ENCODE results near the gene PBX3.
"Not testable (repeated sequence)": the region's sequence is repeated elsewhere in the genome, so short reads cannot be mapped to it uniquely, and the experiment has no call there.

Gene PBX3

DNA sequence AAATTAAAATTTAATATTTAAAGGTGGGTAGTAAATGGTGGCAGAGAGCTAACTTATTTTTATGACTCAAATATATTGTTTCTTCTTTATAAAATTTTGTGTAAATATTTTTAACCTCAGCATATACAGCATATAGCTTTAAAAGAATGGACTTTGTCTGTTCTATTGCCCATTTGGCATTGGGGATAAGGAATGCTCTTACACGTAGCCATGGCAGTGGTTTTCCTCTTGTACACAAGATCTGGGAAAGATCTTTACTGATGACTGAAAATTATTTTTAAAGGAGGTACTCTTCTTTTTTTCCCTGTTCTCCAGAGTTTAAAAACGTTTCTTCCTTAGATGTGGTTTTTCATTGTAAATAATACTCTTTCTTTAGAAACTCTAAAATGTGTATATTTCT is 75.0 kb downstream of the PBX3 start:
- 60 to 100% methylated on average over 1 of the region's 2 CpGs for WGBS, 2 experiments (ENCODE audit: insufficient coverage in 2 of 2)
- Histone ChIP-seq H3K4me3 (ENCODE audit: extremely low read depth, insufficient read depth, low read length, poor library complexity, severe bottlenecking) (no peak overlapping the region), H3K27ac (ENCODE audit: low read depth, low read length, severe bottlenecking) (no peak overlapping the region), H3K9me3 (ENCODE audit: control insufficient read depth, low read length) (no peaks in the 10 kb centered on the region), H3K4me1 (ENCODE audit: control insufficient read depth, insufficient read depth, low read length, poor library complexity, severe bottlenecking) (no peaks in the 10 kb centered on the region), H3K36me3 (ENCODE audit: control insufficient read depth, insufficient read depth, low read length) (no peaks in the 10 kb centered on the region)

DNA sequence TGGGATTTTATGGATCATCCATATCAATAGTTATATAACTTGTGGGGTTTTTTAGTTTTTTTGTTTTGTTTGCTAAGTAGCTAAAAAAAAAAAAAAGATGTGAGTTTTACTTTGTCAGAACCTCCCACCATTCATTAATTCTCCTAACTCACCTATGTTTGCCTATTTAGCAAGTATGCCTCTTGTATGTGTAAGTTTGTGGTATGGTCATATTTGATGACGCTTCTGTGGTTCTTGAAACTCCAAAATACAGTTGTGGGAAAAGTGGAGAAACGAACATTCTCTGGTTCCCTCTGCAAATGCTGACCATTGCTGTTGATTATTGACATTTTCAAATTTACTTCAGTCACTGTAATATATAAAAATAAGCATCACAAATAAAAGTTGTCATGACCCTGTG is 75.7 kb downstream of the PBX3 start:
- no peak overlapping the region for H3K4me3 ChIP-seq (ENCODE audit: extremely low read depth, insufficient read depth, low read length, poor library complexity, severe bottlenecking)
- 100% methylated on average over 1 of the region's 2 CpGs; no CpG with 5 or more reads in 1 of the 2 experiments for WGBS, 2 experiments (ENCODE audit: insufficient coverage in 2 of 2)
- no peaks in the 10 kb centered on the region for H3K36me3 ChIP-seq (ENCODE audit: control insufficient read depth, insufficient read depth, low read length)
- H3K4me1 ChIP-seq (ENCODE audit: control insufficient read depth, insufficient read depth, low read length, poor library complexity, severe bottlenecking): no peaks in the 10 kb centered on the region
- H3K9me3 ChIP-seq (ENCODE audit: control insufficient read depth, low read length): no peaks in the 10 kb centered on the region
- no peak overlapping the region for H3K27ac ChIP-seq (ENCODE audit: low read depth, low read length, severe bottlenecking)

DNA sequence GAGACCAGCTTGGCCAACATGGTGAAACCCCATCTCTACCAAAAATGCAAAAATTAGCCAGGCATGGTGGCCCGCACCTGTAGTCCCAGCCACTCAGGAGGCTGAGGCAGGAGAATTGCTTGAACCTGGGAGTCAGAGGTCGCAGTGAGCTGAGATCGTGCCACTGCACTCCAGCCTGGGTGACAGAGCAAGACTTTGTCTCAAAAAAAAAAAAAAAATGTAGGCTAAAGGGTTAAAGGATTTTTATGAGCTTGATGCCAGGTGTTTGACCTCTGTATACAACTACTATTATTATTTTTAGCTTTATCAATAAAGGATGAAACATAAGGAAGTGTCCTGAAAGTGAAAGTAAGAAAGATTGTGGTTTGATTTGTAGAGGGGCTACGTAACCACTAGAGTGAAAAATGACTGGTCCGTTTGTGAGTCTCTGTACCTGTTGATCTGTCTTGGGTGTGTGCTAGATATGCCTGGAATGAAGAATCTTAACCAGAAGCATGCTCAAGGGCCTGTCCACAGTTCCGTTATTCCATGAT is 76.8 kb downstream of the PBX3 start:
- WGBS, 2 experiments (ENCODE audit: insufficient coverage in 2 of 2): 93 to 100% methylated on average over 2 to 5 of the region's 6 CpGs
- H3K9me3 ChIP-seq (ENCODE audit: control insufficient read depth, low read length): not testable (repeated sequence)

DNA sequence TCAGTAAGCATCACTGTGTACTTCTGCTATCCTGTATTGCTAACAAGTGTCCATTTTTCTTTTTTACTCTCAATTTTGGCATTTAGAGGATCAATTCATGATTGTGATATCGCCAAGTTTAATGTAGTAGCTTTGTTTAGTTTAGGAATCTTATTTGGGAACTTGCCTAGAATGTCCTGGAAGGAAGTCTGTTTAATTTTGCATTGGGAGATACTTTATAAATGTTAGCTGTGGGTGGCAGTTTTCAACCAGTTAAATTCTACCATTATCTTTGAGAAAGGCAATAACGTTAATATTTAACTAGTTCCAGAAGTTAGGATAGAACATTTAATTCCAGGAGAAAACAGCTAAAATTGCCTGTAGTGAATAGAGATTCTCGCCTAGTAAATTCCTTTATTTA is 78.6 kb downstream of the PBX3 start:
- Histone ChIP-seq H3K9me3 (ENCODE audit: control insufficient read depth, low read length) (no peaks in the 10 kb centered on the region), H3K27ac (ENCODE audit: low read depth, low read length, severe bottlenecking) (no peak overlapping the region), H3K4me3 (ENCODE audit: extremely low read depth, insufficient read depth, low read length, poor library complexity, severe bottlenecking) (no peak overlapping the region), H3K4me1 (ENCODE audit: control insufficient read depth, insufficient read depth, low read length, poor library complexity, severe bottlenecking) (no peaks in the 10 kb centered on the region), H3K36me3 (ENCODE audit: control insufficient read depth, insufficient read depth, low read length) (no peaks in the 10 kb centered on the region)
- 80 to 100% methylated on average over 1 of the region's 3 CpGs for WGBS, 2 experiments (ENCODE audit: insufficient coverage in 2 of 2)

More for the DNA sequence above, 76.8 kb downstream of the PBX3 start:
- H3K4me1 ChIP-seq (ENCODE audit: control insufficient read depth, insufficient read depth, low read length, poor library complexity, severe bottlenecking); H3K27ac ChIP-seq (ENCODE audit: low read depth, low read length, severe bottlenecking); H3K36me3 ChIP-seq (ENCODE audit: control insufficient read depth, insufficient read depth, low read length); H3K4me3 ChIP-seq (ENCODE audit: extremely low read depth, insufficient read depth, low read length, poor library complexity, severe bottlenecking): not testable (repeated sequence)

DNA sequence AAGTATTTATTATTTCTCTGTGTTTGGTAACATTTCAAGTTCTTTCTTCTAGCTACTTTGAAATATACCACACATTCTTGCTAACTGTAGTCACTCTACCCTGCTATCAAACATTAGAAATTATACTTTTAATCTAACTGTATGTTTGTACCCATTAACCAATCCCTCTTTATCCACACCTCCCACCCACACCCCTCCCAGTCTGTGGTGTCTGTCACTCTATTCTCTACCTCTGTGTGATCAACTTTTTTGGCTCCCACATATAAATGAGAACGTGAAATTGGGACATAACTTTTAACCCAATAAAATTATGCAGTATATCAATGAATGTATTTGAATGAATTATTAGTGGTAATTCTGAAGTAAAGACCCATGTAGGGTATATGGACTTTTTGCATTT is 79.7 kb downstream of the PBX3 start:
- H3K27ac ChIP-seq (ENCODE audit: low read depth, low read length, severe bottlenecking): no peak overlapping the region
- WGBS, 2 experiments (ENCODE audit: insufficient coverage in 2 of 2): no CpG with 5 or more reads among the region's 1 CpG
- H3K36me3 ChIP-seq (ENCODE audit: control insufficient read depth, insufficient read depth, low read length): no peaks in the 10 kb centered on the region
- H3K4me1 ChIP-seq (ENCODE audit: control insufficient read depth, insufficient read depth, low read length, poor library complexity, severe bottlenecking): no peaks in the 10 kb centered on the region
- no peaks in the 10 kb centered on the region for H3K9me3 ChIP-seq (ENCODE audit: control insufficient read depth, low read length)
- H3K4me3 ChIP-seq (ENCODE audit: extremely low read depth, insufficient read depth, low read length, poor library complexity, severe bottlenecking): no peak overlapping the region

DNA sequence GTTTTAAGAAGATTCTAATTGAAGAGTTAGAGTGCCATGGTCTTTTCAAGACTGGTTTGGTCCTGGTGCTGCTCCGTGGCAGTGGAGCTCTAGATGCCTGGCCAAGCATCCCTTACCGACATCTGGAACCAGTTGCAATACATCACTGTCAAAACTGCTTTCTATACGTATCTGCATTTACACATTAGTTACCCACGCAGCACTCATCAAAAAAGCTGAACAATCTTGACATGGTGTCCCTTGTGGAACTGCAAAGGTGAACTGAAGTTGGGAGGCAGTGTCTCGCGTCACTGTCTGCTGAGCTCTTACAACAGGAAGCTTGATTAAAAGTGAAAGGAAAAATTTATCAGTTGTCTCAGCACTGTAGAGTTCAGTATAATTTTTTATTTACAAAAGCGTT is 82.6 kb downstream of the PBX3 start:
- Histone ChIP-seq H3K4me3 (ENCODE audit: extremely low read depth, insufficient read depth, low read length, poor library complexity, severe bottlenecking) (no peak overlapping the region), H3K4me1 (ENCODE audit: control insufficient read depth, insufficient read depth, low read length, poor library complexity, severe bottlenecking) (no peaks in the 10 kb centered on the region)
- 94 to 96% methylated on average over 2 to 6 of the region's 7 CpGs for WGBS, 2 experiments (ENCODE audit: insufficient coverage in 2 of 2)

DNA sequence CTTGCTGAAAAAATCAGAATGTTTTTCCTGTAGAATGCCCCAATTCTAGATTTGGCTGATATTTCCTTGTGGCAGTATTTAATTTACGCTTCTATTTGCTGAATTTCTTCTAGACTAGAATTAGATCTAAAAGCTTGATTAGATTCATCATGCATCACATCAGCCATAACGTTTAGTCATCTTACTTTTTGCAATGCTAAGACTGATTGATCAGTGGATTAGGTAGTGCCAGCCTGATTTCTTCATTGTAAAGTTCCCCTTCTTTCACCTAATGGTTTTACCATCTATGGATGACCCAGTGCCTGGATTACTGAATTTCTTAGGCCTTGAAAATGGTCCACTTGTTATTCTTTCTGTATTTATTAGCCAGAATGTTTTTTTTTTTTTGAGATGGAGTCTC is 83.9 kb downstream of the PBX3 start:
- Histone ChIP-seq H3K4me3 (ENCODE audit: extremely low read depth, insufficient read depth, low read length, poor library complexity, severe bottlenecking) (no peak overlapping the region), H3K4me1 (ENCODE audit: control insufficient read depth, insufficient read depth, low read length, poor library complexity, severe bottlenecking) (no peaks in the 10 kb centered on the region), H3K27ac (ENCODE audit: low read depth, low read length, severe bottlenecking) (no peak overlapping the region), H3K9me3 (ENCODE audit: control insufficient read depth, low read length) (no peaks in the 10 kb centered on the region), H3K36me3 (ENCODE audit: control insufficient read depth, insufficient read depth, low read length) (no peaks in the 10 kb centered on the region)
- 100% methylated on average over 1 of the region's 2 CpGs; no CpG with 5 or more reads in 1 of the 2 experiments for WGBS, 2 experiments (ENCODE audit: insufficient coverage in 2 of 2)

More for the DNA sequence above, 82.6 kb downstream of the PBX3 start:
- Histone ChIP-seq H3K27ac (ENCODE audit: low read depth, low read length, severe bottlenecking) (no peak overlapping the region), H3K9me3 (ENCODE audit: control insufficient read depth, low read length) (no peaks in the 10 kb centered on the region), H3K36me3 (ENCODE audit: control insufficient read depth, insufficient read depth, low read length) (no peaks in the 10 kb centered on the region)

DNA sequence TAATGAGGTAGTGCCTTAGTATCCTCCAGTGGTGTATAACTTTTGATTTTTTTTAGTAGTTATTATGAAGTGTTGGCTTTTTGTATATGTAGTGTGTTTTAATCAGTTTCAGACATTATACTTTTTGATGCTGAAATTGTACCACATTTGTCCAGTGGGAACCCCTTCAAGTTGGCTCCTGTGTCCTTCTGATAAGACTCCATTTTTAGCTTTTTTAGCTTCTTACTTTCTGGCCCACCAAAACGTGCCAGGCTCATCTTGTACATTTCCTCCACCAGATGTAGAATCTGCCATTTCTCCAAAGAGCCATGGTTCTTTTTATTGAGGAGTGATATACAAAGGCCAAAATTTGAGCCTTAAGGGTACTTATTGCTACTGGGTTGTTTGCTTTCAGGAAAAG is 84.4 kb downstream of the PBX3 start:
- H3K27ac ChIP-seq (ENCODE audit: low read depth, low read length, severe bottlenecking): no peak overlapping the region

DNA sequence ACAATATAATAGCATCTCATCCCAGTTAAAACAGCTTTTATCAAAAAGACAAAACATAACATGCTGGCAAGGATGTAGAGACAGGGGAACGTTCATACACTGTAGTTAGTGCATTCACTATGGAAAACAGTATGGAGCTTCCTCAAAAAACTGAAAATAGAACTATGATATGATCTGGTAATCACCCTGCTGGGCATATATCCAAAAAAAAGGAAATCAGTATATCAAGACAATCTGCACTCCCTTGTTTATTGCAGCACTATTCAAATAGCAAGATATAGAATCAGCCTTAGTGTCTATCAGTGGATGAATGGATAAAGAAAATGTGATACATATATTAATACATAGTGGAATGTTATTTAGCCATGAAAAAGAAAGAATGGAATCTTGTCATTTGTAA is 88.5 kb downstream of the PBX3 start:
- Histone ChIP-seq H3K9me3 (ENCODE audit: control insufficient read depth, low read length) (no peaks in the 10 kb centered on the region), H3K4me3 (ENCODE audit: extremely low read depth, insufficient read depth, low read length, poor library complexity, severe bottlenecking) (no peak overlapping the region), H3K36me3 (ENCODE audit: control insufficient read depth, insufficient read depth, low read length) (no peaks in the 10 kb centered on the region), H3K4me1 (ENCODE audit: control insufficient read depth, insufficient read depth, low read length, poor library complexity, severe bottlenecking) (no peaks in the 10 kb centered on the region), H3K27ac (ENCODE audit: low read depth, low read length, severe bottlenecking) (no peak overlapping the region)
- 100% methylated on average over 1 of the region's 1 CpG; no CpG with 5 or more reads in 1 of the 2 experiments for WGBS, 2 experiments (ENCODE audit: insufficient coverage in 2 of 2)

More for the DNA sequence above, 84.4 kb downstream of the PBX3 start:
- no peaks in the 10 kb centered on the region for H3K36me3 ChIP-seq (ENCODE audit: control insufficient read depth, insufficient read depth, low read length)
- no CpG with 5 or more reads among the region's 1 CpG for WGBS, 2 experiments (ENCODE audit: insufficient coverage in 2 of 2)
- no peak overlapping the region for H3K4me3 ChIP-seq (ENCODE audit: extremely low read depth, insufficient read depth, low read length, poor library complexity, severe bottlenecking)
- H3K9me3 ChIP-seq (ENCODE audit: control insufficient read depth, low read length): no peaks in the 10 kb centered on the region
- no peaks in the 10 kb centered on the region for H3K4me1 ChIP-seq (ENCODE audit: control insufficient read depth, insufficient read depth, low read length, poor library complexity, severe bottlenecking)

DNA sequence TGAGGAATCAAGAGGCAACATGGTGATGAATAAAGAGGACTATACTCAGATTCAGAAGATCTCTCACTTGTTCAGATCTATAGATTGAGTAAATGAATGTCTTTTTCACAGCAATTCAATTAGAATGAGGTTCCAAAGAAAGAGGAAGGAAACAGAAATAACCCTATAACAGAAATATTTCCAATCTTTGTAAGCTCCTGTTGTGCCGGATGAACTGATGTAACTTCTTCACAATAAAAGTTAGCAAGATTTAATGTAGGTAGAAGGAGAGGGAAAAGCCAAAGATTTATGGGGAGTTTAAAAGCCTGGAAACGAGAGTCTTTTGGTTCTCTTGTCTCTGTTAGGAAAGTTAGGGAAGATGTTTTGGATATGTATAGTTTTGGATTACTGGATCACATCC is 92.1 kb downstream of the PBX3 start:
- H3K4me1 ChIP-seq (ENCODE audit: control insufficient read depth, insufficient read depth, low read length, poor library complexity, severe bottlenecking): peaks cover 9% of the 10 kb centered on the region
- no peaks in the 10 kb centered on the region for H3K9me3 ChIP-seq (ENCODE audit: control insufficient read depth, low read length)
- no peak overlapping the region for H3K27ac ChIP-seq (ENCODE audit: low read depth, low read length, severe bottlenecking)
- H3K36me3 ChIP-seq (ENCODE audit: control insufficient read depth, insufficient read depth, low read length): no peaks in the 10 kb centered on the region
- WGBS, 2 experiments (ENCODE audit: insufficient coverage in 2 of 2): 100% methylated on average over 1 of the region's 2 CpGs; no CpG with 5 or more reads in 1 of the 2 experiments
- H3K4me3 ChIP-seq (ENCODE audit: extremely low read depth, insufficient read depth, low read length, poor library complexity, severe bottlenecking): no peak overlapping the region

DNA sequence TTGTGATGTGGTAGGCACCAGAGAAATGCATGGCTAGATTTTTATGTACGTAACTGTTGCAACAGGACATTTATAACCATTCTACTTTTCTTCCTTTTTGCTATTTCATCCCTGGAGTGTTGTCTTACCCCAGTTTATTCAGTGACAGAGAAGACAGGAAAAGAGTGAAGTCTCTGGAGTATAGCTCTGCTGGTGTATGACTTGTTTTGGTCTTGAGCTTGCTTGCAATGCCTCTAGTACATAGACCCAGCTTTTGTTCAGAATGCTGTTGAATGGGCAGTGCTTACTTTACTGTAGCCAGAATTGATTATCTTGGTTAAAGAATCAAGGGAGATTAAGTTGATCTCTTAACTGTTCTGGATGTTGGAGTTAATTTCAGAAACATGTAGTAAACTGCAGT is 94.3 kb downstream of the PBX3 start:
- H3K9me3 ChIP-seq (ENCODE audit: control insufficient read depth, low read length): peaks cover under 1% of the 10 kb centered on the region
- H3K36me3 ChIP-seq (ENCODE audit: control insufficient read depth, insufficient read depth, low read length): no peaks in the 10 kb centered on the region
- no peak overlapping the region for H3K27ac ChIP-seq (ENCODE audit: low read depth, low read length, severe bottlenecking)
- H3K4me3 ChIP-seq (ENCODE audit: extremely low read depth, insufficient read depth, low read length, poor library complexity, severe bottlenecking): no peak overlapping the region
- no CpG with 5 or more reads among the region's 1 CpG for WGBS, 2 experiments (ENCODE audit: insufficient coverage in 2 of 2)
- H3K4me1 ChIP-seq (ENCODE audit: control insufficient read depth, insufficient read depth, low read length, poor library complexity, severe bottlenecking): peaks cover 9% of the 10 kb centered on the region

Data from mesodermal cell (in vitro differentiated cells).